Cerebellar nuclear complex (tissue), 1 donor: ENCODE data around the gene PAF1.

Experiments used
- DNase-seq, 2 experiments: peaks; one replicate each; lab custom pipeline; 2025; lab: John Stamatoyannopoulos, UW

The PAF1 gene

DNA sequence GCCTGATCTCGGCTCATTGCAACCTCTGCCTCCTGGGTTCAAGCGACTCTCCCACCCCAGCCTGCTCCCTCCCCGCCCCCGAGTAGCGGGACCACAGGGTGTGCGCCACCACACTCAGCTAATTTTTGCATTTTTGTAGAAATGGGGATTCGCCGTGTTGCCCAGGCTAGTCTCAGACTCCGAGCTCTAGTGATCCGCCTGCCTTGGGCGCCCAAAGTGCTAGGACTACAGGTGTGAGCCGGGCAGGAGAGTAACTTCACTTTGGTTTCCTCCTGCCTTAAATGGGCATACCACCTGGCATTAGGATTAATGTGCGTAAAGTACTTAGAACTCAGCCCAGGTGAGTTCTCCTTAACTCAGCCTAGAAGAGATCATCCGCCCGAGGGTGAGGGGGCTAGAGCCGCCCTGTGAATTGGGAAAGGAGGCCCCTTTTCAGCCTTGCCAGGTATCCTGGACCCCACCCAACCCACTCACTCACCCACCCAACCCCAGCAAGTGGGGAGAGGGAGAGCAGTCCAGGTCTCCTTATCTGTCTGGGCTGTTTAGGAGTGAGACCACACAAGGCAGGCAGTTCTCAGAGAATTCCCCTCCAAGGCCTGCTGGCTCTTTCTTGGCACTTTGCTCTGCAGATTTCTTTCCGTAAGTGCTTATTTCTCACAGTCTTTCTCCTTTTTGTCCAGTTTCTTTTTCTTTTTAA lies 14.5 kb upstream of the PAF1 start:
- DNase-seq, result no peak

DNA sequence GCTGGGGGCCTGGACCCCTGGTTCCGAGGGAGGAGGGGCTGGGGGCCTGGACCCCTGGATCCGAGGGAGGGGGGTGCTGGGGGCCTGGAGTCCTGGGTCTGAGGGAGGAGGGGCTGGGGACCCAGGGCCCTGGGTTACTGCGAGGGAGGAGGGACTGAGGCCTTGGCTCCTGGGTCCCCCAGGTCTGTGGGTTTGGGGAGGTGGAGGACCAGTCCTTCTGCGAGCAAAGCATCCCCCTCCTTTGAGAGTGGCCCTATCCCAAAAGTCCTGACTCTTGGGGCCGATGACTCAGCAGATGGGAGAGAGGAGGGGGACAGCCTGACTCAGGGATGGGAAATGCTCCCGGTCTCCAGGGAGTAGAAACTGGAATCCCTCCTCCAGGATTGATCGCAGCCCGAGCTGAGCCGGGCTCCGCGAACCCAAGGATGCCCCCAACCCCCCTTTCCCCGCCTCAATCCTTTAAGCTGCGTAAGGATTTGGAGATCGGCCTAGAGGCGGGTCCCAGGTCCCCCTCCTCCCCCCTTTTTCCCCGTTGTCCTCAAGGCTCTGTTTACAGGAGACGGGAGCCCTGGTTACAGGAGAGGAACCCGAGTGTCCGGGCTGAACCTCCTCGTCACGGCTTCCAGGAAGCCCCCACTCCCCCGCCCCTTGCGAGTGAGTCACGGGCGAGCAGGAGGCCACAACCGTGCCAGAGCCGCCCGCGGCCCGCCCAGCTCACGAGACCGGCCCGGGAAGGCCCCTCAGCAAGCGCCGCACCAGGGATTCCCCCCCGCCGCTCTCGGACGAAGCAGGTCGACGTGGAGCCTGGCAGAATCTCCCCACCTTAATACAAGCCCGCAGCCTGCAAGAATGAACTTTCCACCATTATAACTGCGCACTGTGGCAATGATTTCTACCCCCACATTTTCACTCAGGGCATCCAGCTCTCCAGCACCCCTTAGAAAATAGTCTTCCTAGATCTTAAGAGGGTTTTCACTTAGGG lies 12.7 kb upstream of the PAF1 start:
- no peak for DNase-seq

DNA sequence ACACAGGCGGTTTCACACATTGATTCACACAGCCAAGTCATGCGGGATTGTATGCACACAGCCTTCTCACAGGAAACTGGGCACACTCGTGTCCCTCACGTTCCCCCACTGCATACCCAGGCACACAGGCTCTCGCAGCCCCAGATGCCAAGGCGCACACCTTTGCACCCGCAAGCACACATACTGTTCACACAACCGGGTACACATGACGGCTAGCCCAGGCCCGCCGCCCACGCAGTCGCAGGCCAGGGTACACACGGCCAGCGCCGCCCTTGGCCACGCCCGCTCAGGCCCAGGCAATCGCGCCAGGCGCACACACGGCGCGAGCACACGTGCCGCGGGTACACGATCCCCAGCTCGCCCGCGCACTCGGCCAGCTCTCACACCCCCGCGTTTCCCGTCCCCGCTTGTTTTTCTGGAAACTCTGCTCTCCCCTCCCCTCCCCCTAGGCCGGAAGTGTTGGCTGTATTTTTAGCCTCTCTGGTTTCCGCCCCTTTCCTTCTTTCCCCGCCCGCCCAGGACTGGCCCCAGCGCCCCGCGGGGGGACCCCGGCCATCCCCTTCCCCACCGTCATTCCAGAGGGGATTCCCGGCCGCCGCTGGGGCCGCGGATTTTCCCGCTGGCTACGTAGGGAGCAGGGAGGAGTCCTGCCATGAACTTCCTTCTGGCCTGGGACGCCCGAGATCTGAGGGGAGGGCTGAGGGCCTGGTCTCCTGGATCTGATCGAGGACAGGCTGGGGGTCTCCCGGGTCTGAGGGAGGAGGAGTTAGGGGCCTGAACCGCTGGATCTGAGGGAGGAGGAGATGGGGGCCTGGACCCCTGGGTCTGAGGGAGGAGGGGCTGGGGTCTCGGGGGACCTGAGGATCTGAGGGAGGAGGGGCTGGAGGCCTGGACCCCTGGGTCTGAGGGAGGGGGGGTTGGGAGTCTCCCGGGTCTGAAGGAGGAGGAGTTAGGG lies 11.7 kb upstream of the PAF1 start:
- DNase-seq, result peak in 1 of 2 experiments; percentile 61

DNA sequence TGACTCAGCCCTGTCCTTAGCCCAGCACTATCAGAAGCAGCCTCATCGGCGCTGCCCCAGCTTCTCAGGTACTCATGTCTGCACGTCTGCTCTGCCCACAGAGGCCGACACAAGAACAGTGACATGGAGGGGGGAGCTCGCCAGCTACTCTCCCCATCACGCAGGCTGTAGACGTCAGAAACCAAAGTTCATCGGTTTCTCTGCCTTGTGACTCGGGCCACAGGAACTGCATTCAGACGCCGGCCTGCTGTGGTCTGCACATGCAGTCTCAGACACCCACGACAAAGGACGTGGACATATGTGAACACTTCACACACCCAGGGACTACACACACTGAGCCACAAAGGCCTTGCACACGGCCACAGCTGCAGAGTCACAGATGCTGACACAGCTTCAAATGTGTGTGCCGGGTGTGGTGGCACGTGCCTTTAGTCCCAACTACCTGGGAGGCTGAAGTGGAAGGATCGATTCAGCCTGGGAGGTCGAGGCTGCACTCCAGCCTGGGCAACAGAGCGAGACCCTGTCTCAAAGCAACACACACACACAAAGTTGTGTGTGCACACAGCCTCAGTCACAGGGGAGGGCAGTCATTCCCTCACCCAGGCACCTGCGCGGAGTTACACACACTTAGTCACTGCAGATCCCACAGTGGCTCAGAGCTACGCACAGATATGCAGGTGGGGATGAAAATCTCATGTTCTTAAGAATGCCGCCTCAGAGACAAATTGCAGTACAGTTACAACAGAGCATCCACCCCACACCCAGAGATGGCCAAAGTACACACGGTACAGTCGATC lies 10.8 kb upstream of the PAF1 start:
- DNase-seq, result no peak

DNA sequence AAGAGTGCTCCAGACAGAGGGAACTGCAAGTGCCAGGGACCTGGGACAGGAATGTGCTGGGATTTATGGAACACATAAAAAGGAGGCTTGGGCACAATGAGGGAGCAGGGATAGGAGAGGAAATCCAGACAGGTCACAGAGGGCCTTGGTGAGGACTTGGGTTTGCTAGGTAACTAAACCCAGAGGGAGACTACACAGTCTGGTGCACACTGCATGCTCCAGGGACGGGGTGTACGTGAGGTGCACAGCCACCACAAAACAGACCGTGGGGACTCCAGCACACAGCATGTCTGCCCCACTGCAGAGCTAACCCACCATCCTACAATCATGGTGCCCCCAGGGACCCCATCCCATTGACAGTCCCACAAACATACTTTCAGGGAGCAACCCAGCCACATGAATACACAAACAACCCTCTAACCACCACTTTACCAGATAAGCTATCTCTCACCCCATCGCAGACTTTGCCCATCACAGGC lies 10.2 kb upstream of the PAF1 start:
- no peak for DNase-seq

DNA sequence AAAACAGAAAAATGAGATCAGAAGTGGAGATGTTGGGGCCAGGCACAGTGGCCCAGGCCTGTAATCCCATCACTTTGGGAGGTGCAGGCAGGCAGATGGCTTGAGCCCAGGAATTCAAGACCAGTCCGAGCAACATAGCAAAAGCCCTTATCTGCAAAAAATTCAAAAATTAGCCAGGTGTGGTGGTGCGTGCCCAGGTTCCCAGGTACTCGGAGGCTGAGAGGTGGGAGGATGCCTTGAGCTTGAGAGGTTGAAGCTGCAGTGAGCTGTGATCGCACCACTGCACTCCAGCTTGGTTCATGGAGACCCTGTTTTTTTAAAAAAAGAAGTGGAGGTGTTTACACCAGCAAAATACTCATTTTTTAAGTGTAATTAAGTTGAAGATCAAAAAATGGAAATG lies 9.2 kb upstream of the PAF1 start:
- no peak for DNase-seq

DNA sequence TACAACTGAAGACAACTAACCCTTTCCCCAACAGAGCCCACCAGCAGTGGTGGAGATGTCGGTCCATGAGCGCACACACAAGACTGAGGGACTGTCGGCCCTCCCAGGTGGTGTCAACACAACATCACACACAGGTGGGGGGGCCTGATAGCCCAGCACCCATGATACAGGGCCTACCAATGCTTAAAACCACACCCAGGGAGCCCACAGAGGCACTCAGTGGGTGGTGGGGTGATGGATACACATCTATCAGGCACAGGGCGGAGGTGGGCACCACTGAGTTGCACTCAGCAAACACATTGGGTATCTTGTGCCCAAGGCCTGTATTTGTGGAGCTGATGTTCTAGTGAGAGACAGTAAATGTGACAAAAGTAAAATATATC lies 8.8 kb upstream of the PAF1 start:
- no peak for DNase-seq

DNA sequence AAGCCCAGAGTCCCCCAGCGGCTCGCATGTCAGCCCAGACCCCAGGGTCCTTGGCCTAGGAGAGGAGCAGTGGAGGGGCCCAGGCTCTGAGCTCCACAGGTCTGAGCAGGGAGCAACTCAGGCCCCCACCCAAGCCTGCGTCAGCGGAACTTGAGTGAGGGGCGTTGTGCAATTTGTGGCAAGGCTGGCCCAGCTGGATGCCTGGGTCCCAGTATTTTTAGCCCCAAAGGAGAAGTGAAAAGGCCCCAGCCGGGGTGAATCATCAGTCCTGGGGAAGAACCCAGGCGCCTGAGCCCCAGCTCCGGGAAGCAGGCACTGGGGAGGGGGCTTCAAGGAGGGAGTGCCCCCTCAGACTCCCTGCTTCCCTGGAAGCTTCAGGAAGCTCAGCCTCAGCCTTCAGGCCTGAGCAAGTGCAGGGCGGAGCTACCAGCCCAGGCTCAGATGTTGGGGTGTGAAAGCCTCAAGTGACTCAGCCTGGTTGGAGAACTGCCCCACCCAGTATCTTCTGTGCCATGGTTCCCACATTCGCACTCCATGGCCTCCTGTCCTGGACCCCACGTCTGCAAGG lies 7.5 kb upstream of the PAF1 start:
- no peak for DNase-seq

DNA sequence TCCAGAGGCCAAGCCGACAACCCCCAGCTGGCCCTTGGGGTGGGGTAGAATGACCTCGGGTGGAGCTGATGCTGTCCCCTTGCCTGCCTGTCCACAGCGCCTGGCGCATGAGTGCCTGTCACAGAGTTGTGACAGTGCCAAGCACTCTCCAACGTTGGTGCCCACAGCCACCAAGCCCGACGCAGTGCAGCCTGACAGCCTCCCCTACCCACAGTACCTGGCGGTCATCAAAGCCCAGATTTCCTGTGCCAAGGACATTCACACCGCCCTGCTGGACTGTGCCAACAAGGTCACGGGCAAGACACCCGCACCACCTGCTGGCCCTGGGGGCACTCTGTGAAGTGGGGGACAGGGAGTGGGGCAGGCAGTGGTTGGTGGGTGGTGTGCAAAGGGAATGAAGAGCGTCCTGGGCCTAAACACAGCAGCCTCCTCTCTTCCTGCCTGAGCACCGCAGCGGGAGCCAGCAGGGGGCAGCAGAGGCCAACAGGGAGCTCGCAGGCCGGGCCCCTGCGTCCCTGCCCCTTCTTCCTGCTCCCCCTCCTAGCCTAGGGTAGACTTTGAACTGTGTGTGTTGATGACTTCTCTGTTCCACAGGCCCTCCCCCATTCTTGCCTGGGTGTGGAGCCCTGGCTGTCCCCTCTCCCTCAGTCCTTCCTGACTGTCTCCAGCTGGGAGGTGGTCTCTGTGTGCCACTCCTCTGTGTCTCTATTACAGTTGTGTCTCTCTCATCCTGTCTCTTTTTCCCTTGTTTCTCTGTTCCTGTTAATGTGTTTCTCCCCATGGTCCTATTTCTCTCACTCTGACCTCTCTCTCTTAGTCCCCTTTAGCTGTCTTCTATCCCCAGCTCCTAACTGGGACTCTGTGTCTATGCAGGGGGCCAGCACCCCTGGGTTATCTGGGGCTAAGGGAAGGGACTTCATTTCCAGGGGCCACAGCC lies 6.7 kb upstream of the PAF1 start:
- DNase-seq, result no peak

DNA sequence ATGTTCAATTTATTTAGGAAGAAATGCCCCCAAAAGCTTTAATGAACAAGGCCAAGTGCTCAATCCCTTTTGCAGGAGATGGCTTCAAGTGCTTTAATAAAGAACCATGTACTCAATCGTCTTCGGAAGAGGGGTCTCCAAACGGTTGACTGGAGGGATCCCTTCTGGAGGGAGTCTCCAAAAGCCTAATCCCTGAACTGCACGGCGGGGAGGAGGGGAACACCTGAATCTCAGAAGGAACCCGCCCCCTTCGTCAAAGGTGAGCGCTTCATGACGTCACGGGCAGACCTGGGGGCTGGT lies 505 bp downstream of the PAF1 start:
- DNase-seq, result peak; percentile 39 to 51

DNA sequence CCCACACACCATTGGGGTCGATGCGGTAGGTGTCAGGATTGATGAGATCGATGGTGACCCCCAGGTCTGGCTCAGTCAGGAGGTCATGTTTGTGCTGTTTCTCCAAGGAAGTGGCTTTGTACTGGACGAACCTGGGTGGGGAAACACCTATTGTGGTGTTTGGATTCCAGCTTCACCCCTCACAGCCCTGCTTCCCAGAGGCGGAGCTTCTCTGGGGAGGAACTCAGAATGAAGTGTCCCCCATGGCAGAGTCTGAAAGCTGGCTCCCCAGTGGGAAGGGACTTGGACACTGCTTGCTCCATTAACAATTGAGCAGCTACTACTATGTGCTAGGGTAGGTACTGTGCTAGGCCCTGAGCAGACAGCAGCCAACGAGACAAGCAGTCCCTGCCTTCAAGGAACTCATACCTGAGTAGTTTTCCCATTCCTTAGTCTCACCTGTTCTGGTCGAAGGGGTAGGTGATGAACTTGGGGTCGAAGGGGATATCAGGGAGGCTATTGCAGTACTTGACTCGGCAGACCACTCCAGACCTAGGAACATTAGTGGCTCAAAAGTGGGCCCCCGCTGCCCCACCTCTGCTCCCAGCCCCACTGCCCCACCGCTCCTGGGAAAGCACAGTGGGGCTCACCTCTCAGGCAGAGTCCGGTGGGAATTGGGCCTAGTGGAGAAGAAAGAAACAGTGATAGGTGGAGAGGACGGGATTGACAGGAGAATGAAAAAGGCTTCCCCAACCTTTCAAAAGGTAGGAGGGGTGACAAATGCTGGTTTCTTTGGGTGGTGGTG lies 1.1 kb downstream of the PAF1 start:
- no peak for DNase-seq

DNA sequence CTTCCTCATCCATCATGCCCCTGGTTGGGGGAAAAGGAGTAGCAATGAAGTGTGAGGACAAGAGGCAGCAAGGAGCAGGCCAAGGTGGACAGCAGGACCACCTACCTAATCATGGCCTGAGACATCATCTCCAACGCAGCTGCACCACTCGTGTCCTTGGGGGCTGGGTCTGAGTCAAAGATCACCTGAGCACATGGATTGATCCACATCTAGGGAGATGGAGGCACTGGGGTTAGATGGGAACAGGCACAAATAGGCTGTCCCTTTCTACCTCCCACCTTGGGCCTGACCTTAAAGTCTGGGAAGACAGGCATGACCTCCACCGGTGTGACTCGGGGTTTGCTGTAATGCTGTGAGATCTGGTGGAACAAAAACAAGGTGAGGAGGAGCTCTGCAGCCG lies 2.2 kb downstream of the PAF1 start:
- DNase-seq, result no peak

DNA sequence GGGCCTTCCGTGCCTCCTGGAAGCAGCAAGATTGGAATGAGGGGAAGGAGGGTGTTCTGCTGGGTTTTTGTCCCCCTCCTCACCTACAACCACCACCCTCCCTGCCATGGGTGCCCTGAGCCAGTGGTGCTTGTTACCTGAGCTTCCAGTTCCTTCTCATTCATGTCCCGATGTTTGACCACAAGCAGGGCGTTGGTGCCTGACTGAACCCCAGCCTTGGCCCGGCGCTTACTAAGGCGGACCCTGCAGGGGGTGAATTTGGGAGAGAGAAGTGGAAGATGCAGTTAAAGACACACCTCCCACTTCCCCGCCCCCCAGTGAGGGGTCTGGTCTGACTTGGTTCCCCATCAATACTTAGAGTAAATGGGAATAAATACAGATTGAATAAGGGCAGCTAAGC lies 4.3 kb downstream of the PAF1 start:
- no peak for DNase-seq

DNA sequence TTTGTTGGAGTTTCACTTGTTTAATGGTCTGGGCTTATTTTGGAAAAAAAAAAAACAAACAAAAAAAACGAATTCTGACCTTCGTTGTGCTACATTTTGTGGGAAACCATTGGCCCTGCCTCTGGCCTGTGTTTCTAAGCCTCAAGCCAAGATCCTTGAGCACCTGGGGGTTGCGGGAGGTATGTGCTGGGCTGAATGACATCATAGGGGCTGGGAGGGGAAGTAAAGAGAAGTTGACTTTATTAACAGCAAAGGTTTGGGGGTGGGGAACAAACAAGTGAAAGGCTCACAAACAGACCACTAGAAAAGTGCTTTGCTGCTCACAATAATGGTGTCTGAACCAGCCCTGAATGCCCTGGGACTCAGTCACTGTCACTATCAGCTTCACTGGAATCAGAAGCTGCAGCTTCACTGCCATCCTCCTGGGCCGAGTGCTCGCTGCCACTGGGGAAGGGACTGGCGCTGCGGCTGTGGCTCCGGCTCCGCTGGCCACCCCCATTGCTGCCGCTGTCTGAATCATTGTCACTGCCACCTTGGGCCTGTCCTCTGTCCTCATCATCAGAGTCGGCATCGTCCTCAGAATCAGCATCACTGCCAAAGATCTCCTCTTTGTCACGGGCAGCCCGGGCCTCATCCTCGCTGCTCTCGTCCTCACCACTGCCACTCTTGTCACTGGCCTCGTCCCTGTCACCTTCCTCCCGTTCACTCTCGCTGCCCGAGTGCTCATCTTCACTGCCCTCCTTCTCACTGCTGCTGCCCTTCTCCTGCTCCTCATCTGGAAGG lies 5.1 kb downstream of the PAF1 start:
- no peak for DNase-seq

DNA sequence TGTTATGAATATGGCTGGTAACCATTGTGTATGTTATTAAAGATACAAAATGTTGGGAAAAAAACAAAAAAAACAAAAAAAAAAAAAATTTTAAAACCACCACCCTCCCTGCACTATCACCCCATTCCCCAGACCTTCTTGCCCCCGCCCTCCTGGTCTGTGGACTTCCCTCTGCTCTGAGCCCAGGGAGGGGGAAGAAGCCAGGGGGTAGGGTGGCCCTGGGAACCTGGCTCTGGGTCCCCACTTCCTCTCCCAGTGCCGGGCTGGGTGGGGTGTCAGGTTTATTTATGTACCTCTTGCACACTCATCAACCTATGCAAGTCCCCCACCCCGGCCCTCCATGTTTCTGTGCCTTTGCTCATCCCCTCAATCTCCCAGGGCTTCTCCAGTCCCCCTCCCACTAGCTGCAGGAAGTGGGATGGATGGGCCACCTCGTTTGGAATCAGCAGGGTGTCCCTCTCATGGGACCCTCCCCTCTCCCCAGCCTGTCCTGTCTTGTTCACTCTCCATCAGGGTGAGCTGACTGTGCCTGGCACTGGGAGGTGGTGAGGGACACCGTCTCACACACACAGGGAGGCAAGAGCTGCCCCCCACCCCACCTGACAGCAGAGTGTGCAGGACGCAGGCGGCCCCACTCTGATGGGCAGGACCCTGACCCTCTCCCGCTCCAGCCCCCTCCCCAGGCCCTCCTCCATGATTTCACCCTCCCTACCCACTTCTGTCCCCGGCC lies 5.9 kb downstream of the PAF1 start:
- DNase-seq, result no peak

DNA sequence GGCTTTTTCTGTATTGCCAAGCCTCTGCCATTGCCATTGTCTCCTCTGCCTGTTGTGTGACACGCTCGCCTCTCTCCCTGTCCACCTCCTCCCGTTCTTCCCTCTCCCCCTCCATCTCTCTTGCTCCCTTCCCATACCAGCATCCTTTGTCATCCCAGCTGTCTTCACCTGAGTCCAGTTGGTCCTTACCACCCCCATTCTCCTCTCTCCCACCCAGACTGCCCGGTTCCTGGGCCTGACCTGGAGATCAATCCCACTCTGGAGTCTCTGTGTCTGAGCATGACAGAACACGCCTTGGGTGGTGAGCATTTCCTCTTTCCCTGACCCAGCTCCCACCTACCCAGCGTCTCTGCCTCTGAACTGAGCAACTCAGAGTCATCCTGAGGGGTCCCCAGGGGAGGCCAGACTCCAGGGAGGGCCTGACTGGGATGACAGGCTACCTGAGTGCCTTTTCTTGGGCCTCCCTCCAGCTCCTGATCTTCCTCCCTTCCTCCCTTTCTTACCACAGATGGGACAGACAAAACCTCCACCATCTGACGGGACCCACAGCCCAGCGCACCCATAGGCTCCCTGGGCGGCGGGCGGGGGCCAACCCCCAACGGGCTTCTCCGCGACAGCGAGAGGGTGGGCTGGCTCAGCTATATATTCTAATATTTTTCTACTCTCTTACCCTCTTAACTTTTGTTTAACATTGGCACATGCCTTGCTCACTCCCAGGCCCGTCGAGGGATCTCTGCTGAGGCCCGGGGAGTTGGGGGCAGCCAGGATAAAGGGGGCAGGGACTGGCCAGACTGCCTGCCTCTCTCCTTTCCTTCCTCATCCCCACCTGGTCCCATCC lies 7.7 kb downstream of the PAF1 start:
- no peak for DNase-seq
